Measurements from ENCODE around the gene SOCS3. TPM values are rescaled to one million over a fixed set of nuclear protein-coding genes. Genes with fewer than 3 reads are reported as not detected.

SOCS3 gene
- total and polyA plus RNA-seq, 10 of the 15 experiments (the other 5 are each of a cell fraction or from before 2014, with no cell fraction given): 0.05 to 3.9 (median 1.0) TPM

GRCh38 chr17:78403822-78404221 lies 43.9 kb upstream of the SOCS3 start:
- Histone ChIP-seq H4K20me1 (ENCODE audit: control insufficient read depth, insufficient read depth) (no peaks in the 10 kb centered on the region; the same call in 1 of the 2 replicates), H3K9ac (ENCODE audit: control insufficient read depth, insufficient read depth, low read length) (no peak overlapping the region), H3K36me3 (ENCODE audit: control insufficient read depth in 2 of 2, insufficient read depth in 2 of 2, low read length in 1 of 2) (peaks cover 33 to 55% of the 10 kb centered on the region in 2 experiments), H3K4me3 (no peak overlapping the region), H3K4me2 (ENCODE audit: control insufficient read depth, insufficient read depth) (no peak overlapping the region), H2AFZ (ENCODE audit: control insufficient read depth, low read depth, low read length) (no peak overlapping the region), H3K79me2 (ENCODE audit: control insufficient read depth, insufficient read depth, low read length) (peaks cover 4% of the 10 kb centered on the region), H3K4me1 (ENCODE audit: control insufficient read depth, insufficient read depth, low read length) (no peaks in the 10 kb centered on the region), H3K27ac (ENCODE audit: control insufficient read depth, insufficient read depth) (no peak overlapping the region), H3K27me3 (replicated peaks in 1 of 2; ENCODE audit: control insufficient read depth in 2 of 2, insufficient read depth in 2 of 2, low read length in 1 of 2) (no peaks in the 10 kb centered on the region), H3K9me3 (replicated peaks; ENCODE audit: control insufficient read depth, insufficient read depth, low read length) (no peaks in the 10 kb centered on the region)
- ChIA-PET POLR2A (no interaction called here), RAD21 (ENCODE audit: unreplicated experiment) (no interaction called here), CTCF (interaction anchor here (1.6 kb wide), 1 partner anchor 116 kb away, joined by 4 read pairs; no protein-coding TSS in a partner anchor), SMC1A (ENCODE audit: uncharacterized antibody, unreplicated experiment) (no interaction called here)
- FAIRE-seq (no peak), DNase-seq (ENCODE audit: low read depth, low spot score) (no peak), ATAC-seq (no peak)
- WGBS (ENCODE audit: insufficient coverage, insufficient replicate concordance, low lambda C conversion rate, missing lambda C conversion rate): 97% methylated on average over 14 of the region's 14 CpGs
- intact Hi-C loops (cut with micrococcal nuclease; ENCODE audit: unreplicated experiment): no loop called here
- BruUV-seq (replicated peaks): no TSS peak
- TF ChIP-seq CREB1 (IDR thresholded peaks at IDR 0.05; ENCODE audit: low read depth) (no peak), ZNF384 (IDR thresholded peaks at IDR 0.05; ENCODE audit: borderline replicate concordance, low read depth, low read length) (no peak), RBBP5 (conservative IDR thresholded peaks at IDR 0.05) (no peak), ZNF622 (IDR thresholded peaks at IDR 0.05) (no peak)
- in situ Hi-C loops (cut with MboI): no loop called here

- DNase-seq (ENCODE audit: low read depth, low spot score) (no peak), FAIRE-seq (no peak), ATAC-seq (no peak)
- H3K79me2 ChIP-seq (ENCODE audit: control insufficient read depth, insufficient read depth, low read length): no peaks in the 10 kb centered on the region
- WGBS (ENCODE audit: insufficient coverage, insufficient replicate concordance, low lambda C conversion rate, missing lambda C conversion rate): 84% methylated on average over 8 of the region's 8 CpGs
- BruUV-seq (replicated peaks): no TSS peak
- H3K4me3 ChIP-seq: no peak overlapping the region
- in situ Hi-C loops (cut with MboI) (no loop called here), intact Hi-C loops (cut with micrococcal nuclease; ENCODE audit: unreplicated experiment) (no loop called here)
- H3K4me1 ChIP-seq (ENCODE audit: control insufficient read depth, insufficient read depth, low read length): no peaks in the 10 kb centered on the region
- RAD21 ChIA-PET (ENCODE audit: unreplicated experiment): interaction anchor here (0.5 kb wide), 1 partner anchor 112 kb away, joined by 3 read pairs; no protein-coding TSS in a partner anchor
- H3K36me3 ChIP-seq (ENCODE audit: control insufficient read depth in 2 of 2, insufficient read depth in 2 of 2, low read length in 1 of 2): peaks cover 32 to 59% of the 10 kb centered on the region in 2 experiments
- no peak overlapping the region for H3K4me2 ChIP-seq (ENCODE audit: control insufficient read depth, insufficient read depth)
- no peak for TF ChIP-seq SP1 (IDR thresholded peaks at IDR 0.05; ENCODE audit: low read depth, low read length)
- TF ChIP-seq ZNF24 (IDR thresholded peaks at IDR 0.05): no peak
- TF ChIP-seq BCLAF1 (IDR thresholded peaks at IDR 0.05): no peak
- TF ChIP-seq NFIC (IDR thresholded peaks at IDR 0.05; ENCODE audit: low read depth, low read length): no peak
- no peak for TF ChIP-seq POLR2AphosphoS5 (IDR thresholded peaks at IDR 0.05; ENCODE audit: low read length)
- TF ChIP-seq CEBPZ (IDR thresholded peaks at IDR 0.05; ENCODE audit: low read depth, low read length): no peak
- no peak for TF ChIP-seq GABPA (IDR thresholded peaks at IDR 0.05; ENCODE audit: low read depth)
- no peak for TF ChIP-seq HDAC2 (IDR thresholded peaks at IDR 0.05)
- no peak for TF ChIP-seq KDM1A (IDR thresholded peaks at IDR 0.05; ENCODE audit: borderline replicate concordance)
- SMC1A ChIA-PET (ENCODE audit: uncharacterized antibody, unreplicated experiment): interaction anchor here (1.9 kb wide), 1 partner anchor 10 kb away, joined by 4 read pairs; no protein-coding TSS in a partner anchor
- no peaks in the 10 kb centered on the region for H3K27me3 ChIP-seq (replicated peaks in 1 of 2; ENCODE audit: control insufficient read depth in 2 of 2, insufficient read depth in 2 of 2, low read length in 1 of 2)
- CTCF ChIA-PET: interaction anchor here (0.9 kb wide), 1 partner anchor 9 kb away, joined by 3 read pairs; no protein-coding TSS in a partner anchor
- no peak overlapping the region for H3K9ac ChIP-seq (ENCODE audit: control insufficient read depth, insufficient read depth, low read length)
- no peaks in the 10 kb centered on the region for H3K9me3 ChIP-seq (replicated peaks; ENCODE audit: control insufficient read depth, insufficient read depth, low read length)
- H3K27ac ChIP-seq (ENCODE audit: control insufficient read depth, insufficient read depth): no peak overlapping the region
- H4K20me1 ChIP-seq (ENCODE audit: control insufficient read depth, insufficient read depth): no peaks in the 10 kb centered on the region
- H2AFZ ChIP-seq (ENCODE audit: control insufficient read depth, low read depth, low read length): no peak overlapping the region
- POLR2A ChIA-PET: no interaction called here
Measured at GRCh38 chr17:78401891-78402290, 42.0 kb upstream of the SOCS3 start.
